GM23248 (cell line): ENCODE results near the gene CDC42EP4. TPM values are rescaled to one million over a fixed set of nuclear protein-coding genes. Genes with fewer than 3 reads are reported as not detected.
A peak's percentile ranks its signal among the peaks of the same experiment; 100 is the strongest.

ENCODE experiments used
- DNase-seq: peaks from one replicate; pipeline ENCODE4 v3.0.0-alpha.2; 2015
- H2AFZ ChIP-seq: fragments of 200-600 bp; sonication (generic); 2 replicates; pipeline ENCODE4 v1.6.1; 2016; ENCODE audit warnings: antibody characterized with exemption
- H3F3A ChIP-seq: fragments of 200-600 bp; sonication (generic); 2 replicates; pipeline ENCODE4 v1.6.1; 2016; ENCODE audit warnings: mild to moderate bottlenecking, antibody characterized with exemption, mixed run types; ENCODE audit not compliant: insufficient read depth
- H3K27ac ChIP-seq: fragments of 200-600 bp; sonication (generic); 2 replicates; pipeline ENCODE4 v1.5.1; 2016; ENCODE audit warnings: mild to moderate bottlenecking
- H3K27me3 ChIP-seq: fragments of 200-600 bp; sonication (generic); replicated peaks from 2 replicates; pipeline ENCODE4 v1.6.1; 2016; ENCODE audit warnings: mild to moderate bottlenecking; ENCODE audit not compliant: insufficient read depth
- H3K36me3 ChIP-seq: fragments of 200-600 bp; sonication (generic); 2 replicates; pipeline ENCODE4 v1.6.1; 2016; ENCODE audit warnings: low read depth, mild to moderate bottlenecking
- H3K4me1 ChIP-seq: fragments of 200-600 bp; sonication (generic); 2 replicates; pipeline ENCODE4 v1.6.1; 2016; ENCODE audit warnings: mild to moderate bottlenecking; ENCODE audit not compliant: insufficient read depth
- H3K4me2 ChIP-seq: fragments of 200-600 bp; sonication (generic); one replicate; pipeline ENCODE4 v1.6.1; 2016; ENCODE audit warnings: mild to moderate bottlenecking; ENCODE audit not compliant: unreplicated experiment
- H3K4me3 ChIP-seq: fragments of 200-600 bp; sonication (generic); 2 replicates; pipeline ENCODE4 v1.5.1; 2016; ENCODE audit warnings: mild to moderate bottlenecking
- H3K79me2 ChIP-seq: fragments of 200-600 bp; sonication (generic); 2 replicates; pipeline ENCODE4 v1.6.1; 2016; ENCODE audit warnings: mild to moderate bottlenecking; ENCODE audit not compliant: insufficient read depth
- H3K9ac ChIP-seq: fragments of 200-600 bp; sonication (generic); 2 replicates; pipeline ENCODE4 v1.6.1; 2016; ENCODE audit warnings: mild to moderate bottlenecking
- H3K9me2 ChIP-seq: fragments of 200-600 bp; sonication (generic); 2 replicates; pipeline ENCODE4 v1.6.1; 2016; ENCODE audit warnings: mixed run types, mild to moderate bottlenecking, moderate library complexity; ENCODE audit not compliant: insufficient read depth
- H3K9me3 ChIP-seq: fragments of 200-600 bp; sonication (generic); one replicate; pipeline ENCODE4 v1.6.1; 2017; ENCODE audit warnings: low read depth
- H4K20me1 ChIP-seq: fragments of 200-600 bp; sonication (generic); 2 replicates; pipeline ENCODE4 v1.6.0; 2016; ENCODE audit not compliant: insufficient read depth
- EZH2 ChIP-seq: fragments of 200-600 bp; sonication (generic); IDR thresholded peaks from 2 replicates; pipeline ENCODE4 v1.6.1; 2018; ENCODE audit warnings: antibody characterized with exemption, mild to moderate bottlenecking; ENCODE audit not compliant: insufficient read depth, poor library complexity, severe bottlenecking
- EZH2phosphoT487 ChIP-seq: fragments of 200-600 bp; sonication (generic); IDR thresholded peaks from 2 replicates; pipeline ENCODE4 v1.6.1; 2018; ENCODE audit warnings: antibody characterized with exemption, moderate library complexity, mild to moderate bottlenecking, low read depth; ENCODE audit not compliant: insufficient read depth
- WGBS, 2 experiments: methylation state at CpG; one replicate each; pipeline ENCODE4 v1.1.6; 2015 to 2017; ENCODE audit warnings: low lambda C conversion rate in 2 of 2, low coverage in 1 of 2; ENCODE audit errors: missing lambda C conversion rate in 2 of 2; 5-methylcytosine and 5-hydroxymethylcytosine counted together
- in situ Hi-C: fragments of 300-500 bp; cut with MboI; formaldehyde crosslinking; loops from 2 replicates; pipeline ENCODE4 v1.15.0; 2020
- polyA plus RNA-seq: library from polyadenylated mRNA; unstranded; fragments of >200 nt; fragmentation: Nextera tagmentation; extraction: Ambion mirVana; gene quantifications from 2 replicates; pipeline ENCODE4 v1.2.1, GENCODE V29; 2016
- total RNA-seq: library from RNA; depleted of rRNA; stranded (reverse); fragments of >200 nt; shearing (Covaris generic); gene quantifications from 2 replicates; pipeline ENCODE4 v1.2.3, GENCODE V29; 2014

Gene CDC42EP4
- total and polyA plus RNA-seq, 2 experiments from 2014 or later = 31.2 to 34.6 TPM

DNA sequence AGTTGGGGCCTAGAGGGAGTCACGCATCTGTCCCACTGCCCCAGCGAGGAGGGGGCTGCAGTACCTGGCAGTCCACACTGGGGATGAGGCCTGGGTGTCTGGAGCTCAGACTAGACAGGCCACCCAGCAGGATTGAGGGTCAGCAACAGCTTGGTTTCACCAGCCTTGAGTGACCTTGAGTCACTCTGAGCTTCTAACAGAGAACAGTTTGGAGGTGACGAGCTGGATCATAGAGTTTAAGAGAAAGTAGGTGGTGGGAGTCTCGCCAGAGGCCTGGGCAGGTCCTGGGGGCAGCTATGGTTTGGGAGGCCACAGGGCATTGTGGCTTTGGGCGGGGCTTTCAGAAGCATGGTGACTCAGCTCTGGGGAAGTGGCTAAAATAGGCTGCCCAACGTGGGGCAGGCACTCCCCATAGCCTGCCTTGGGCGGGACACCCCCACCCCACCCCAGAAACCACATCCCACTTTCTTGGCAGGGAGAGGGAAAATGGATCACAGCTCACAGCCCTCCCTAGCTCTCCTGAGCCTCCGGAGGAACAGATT is 20.5 kb downstream of the CDC42EP4 start:
- DNase-seq = peak; percentile 97
- Histone ChIP-seq H3F3A (peaks cover 38% of the 10 kb centered on the region), H3K9me2 (no peaks in the 10 kb centered on the region), H4K20me1 (no peaks in the 10 kb centered on the region), H3K4me3 (peak overlapping the region; percentile 46), H3K36me3 (no peaks in the 10 kb centered on the region), H3K4me2 (peak overlapping the region; percentile 75), H3K9me3 (no peaks in the 10 kb centered on the region), H3K27ac (peak overlapping the region; percentile 88), H3K4me1 (peaks cover 58% of the 10 kb centered on the region), H3K9ac (peak overlapping the region; percentile 75), H3K27me3 (no peaks in the 10 kb centered on the region), H2AFZ (no peak overlapping the region), H3K79me2 (peaks cover 76% of the 10 kb centered on the region)
- 13% methylated on average over 8 of the region's 8 CpGs for WGBS, 2 experiments
- in situ Hi-C loops = no loop called here
- TF ChIP-seq EZH2 = no peak

DNA sequence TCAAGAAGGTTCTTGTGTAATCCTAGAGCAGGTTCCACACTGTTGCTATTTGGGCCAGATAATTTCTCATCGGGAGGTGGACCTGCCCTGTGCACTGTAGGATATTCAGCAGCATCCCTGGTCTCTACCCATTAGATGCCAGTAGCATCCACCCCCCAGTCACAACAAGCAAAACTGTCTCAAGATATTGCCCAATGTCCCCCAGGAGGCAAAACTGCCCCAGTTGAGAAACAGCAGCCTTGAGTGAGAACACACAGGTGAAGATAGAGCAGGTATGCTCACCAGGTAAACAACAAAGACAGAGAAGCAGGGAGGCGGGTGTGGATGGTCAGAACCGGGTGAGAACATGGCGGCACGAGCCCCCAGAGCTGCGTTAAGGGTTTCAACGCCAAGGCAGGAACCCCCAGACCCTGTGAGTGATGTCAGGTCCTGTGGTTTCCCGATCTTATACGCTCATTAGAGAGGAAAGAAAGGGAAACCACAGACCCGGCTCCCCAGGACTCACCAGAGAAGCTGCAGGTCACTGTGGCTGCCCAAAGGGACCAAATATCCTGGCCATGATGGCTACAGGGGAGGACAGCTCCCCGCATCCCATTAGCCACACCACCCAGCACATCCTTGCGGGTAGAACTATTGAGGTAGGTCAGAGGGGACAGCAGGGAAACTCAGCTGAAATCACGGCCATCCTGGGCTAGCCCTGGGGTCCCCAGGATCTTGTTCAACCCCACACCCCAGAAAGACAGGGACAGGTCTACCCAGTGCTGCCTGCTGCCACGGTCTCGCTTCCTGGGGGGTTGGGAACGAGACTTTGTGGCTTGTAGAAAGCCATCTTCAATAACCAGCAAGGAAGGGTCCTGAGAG is 21.2 kb downstream of the CDC42EP4 start:
- no peak overlapping the region for H2AFZ ChIP-seq
- peaks cover 58% of the 10 kb centered on the region for H3K4me1 ChIP-seq
- no peaks in the 10 kb centered on the region for H3K9me3 ChIP-seq
- H3K27me3 ChIP-seq = no peaks in the 10 kb centered on the region
- no peaks in the 10 kb centered on the region for H3K36me3 ChIP-seq
- H3F3A ChIP-seq = peaks cover 38% of the 10 kb centered on the region
- peaks cover 76% of the 10 kb centered on the region for H3K79me2 ChIP-seq
- peak overlapping the region; percentile 5; the same call in 1 of the 2 replicates for H3K4me3 ChIP-seq
- peak overlapping the region; percentile 19 for H3K4me2 ChIP-seq
- peak overlapping the region; percentile 88 for H3K27ac ChIP-seq
- in situ Hi-C loops = no loop called here
- DNase-seq = no peak
- H4K20me1 ChIP-seq = no peaks in the 10 kb centered on the region
- H3K9me2 ChIP-seq = no peaks in the 10 kb centered on the region
- H3K9ac ChIP-seq = peak overlapping the region; percentile 58
- TF ChIP-seq EZH2 (no peak), EZH2phosphoT487 (no peak)
- WGBS, 2 experiments = 93 to 97% methylated on average over 16 of the region's 16 CpGs

DNA sequence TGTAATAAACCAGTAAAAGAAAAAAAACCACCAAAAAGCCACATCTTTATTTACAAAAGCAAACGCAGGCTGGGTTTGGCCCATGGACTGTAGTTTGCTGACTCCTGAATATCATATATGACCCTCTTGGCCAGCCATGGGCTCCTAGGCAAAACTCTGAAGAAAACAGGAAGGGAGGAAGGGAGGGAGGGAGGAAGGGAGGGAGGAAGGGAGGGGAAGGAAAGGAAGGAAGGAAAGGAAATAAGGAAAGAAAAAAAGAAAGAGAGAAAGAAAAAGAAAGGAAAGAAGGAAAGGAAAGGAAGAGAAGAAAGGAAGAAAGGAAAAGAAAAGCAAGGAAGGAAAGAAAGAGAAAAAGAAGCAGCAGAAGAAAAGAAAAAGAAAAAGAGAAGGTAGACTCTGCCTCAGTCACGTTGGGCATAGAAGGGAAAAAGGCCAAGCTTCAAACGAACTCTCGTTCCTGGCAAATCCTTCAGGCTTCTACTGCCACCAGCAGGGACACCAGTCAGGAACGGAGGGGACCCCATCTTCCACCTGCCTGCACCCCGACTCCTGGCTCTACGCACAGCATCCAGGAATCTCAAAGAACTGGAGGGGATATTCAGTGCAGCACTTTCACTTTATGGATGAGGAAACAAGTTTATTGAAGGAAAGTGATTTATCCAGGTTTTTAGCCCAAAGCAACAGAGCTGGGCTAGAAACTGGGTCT is 22.1 kb downstream of the CDC42EP4 start:
- no peaks in the 10 kb centered on the region for H3K27me3 ChIP-seq
- no peaks in the 10 kb centered on the region for H3K36me3 ChIP-seq
- in situ Hi-C loops = no loop called here
- 50 to 52% methylated on average over 7 of the region's 7 CpGs for WGBS, 2 experiments
- no peaks in the 10 kb centered on the region for H4K20me1 ChIP-seq
- H3K4me2 ChIP-seq = peak overlapping the region; percentile 14
- no peak overlapping the region for H3K27ac ChIP-seq
- no peaks in the 10 kb centered on the region for H3K9me3 ChIP-seq
- no peaks in the 10 kb centered on the region for H3K9me2 ChIP-seq
- H3K4me1 ChIP-seq = peaks cover 58% of the 10 kb centered on the region
- H3K79me2 ChIP-seq = peaks cover 76% of the 10 kb centered on the region
- no peak for TF ChIP-seq EZH2phosphoT487
- TF ChIP-seq EZH2 = no peak
- DNase-seq = no peak
- H2AFZ ChIP-seq = no peak overlapping the region
- no peak overlapping the region for H3K4me3 ChIP-seq
- no peak overlapping the region for H3K9ac ChIP-seq
- H3F3A ChIP-seq = peaks cover 37% of the 10 kb centered on the region

DNA sequence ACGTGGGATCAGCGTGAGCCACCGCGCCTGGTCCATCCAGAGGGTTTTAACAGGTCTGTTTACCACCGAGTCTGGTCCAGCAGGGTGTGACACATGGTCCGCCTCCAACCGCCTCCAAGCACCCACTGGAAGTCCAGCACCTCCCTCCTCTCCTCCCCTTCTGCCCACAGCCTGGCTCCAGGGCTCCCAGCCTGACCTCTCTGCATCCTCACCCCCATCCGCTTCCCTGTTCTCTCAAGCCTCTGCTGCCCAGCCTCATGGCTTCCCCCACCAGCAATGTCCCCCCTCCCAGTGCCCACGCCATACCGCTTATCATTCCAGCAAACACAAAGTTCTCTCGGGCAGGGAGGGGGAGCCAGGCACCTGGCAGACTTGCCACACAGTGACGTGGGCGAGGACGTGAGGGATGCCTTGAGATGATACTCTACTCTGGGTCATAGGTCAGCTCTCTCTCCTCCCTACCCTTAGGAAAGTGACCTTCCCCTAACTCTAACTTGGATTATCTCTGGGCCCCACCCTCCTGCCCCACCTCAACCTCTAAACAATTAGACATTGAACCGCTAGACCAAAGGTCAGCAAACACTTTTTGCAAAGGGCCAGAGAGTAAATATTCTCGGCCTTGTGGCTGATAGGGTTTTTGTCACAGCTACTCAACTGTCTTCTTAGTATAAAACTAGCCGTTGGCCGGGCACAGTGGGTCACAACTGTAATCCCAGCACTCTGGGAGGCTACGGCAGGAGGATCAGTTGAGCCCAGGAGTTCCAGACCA is 23.1 kb downstream of the CDC42EP4 start:
- H3K4me3 ChIP-seq = no peak overlapping the region
- TF ChIP-seq EZH2phosphoT487 (no peak), EZH2 (no peak)
- no peaks in the 10 kb centered on the region for H3K27me3 ChIP-seq
- no peak for DNase-seq
- H3K27ac ChIP-seq = no peak overlapping the region
- H3K4me1 ChIP-seq = peaks cover 51% of the 10 kb centered on the region
- no peaks in the 10 kb centered on the region for H3K36me3 ChIP-seq
- no peak overlapping the region for H3K9ac ChIP-seq
- no peaks in the 10 kb centered on the region for H3K9me3 ChIP-seq
- WGBS, 2 experiments = 80 to 82% methylated on average over 18 to 19 of the region's 19 CpGs
- no peaks in the 10 kb centered on the region for H3K9me2 ChIP-seq
- no peaks in the 10 kb centered on the region for H4K20me1 ChIP-seq
- H3K79me2 ChIP-seq = peaks cover 75% of the 10 kb centered on the region
- in situ Hi-C loops = no loop called here
- H2AFZ ChIP-seq = no peak overlapping the region
- peaks cover 27% of the 10 kb centered on the region for H3F3A ChIP-seq
- no peak overlapping the region for H3K4me2 ChIP-seq
